ENCODE data around the gene SEZ6. TPM values are rescaled to one million over a fixed set of nuclear protein-coding genes. Genes with fewer than 3 reads are reported as not detected.

Gene SEZ6
- total RNA-seq, 6 donors from 2014 or later, result 0.20 to 0.47 (median 0.30) TPM; not detected in 3

DNA sequence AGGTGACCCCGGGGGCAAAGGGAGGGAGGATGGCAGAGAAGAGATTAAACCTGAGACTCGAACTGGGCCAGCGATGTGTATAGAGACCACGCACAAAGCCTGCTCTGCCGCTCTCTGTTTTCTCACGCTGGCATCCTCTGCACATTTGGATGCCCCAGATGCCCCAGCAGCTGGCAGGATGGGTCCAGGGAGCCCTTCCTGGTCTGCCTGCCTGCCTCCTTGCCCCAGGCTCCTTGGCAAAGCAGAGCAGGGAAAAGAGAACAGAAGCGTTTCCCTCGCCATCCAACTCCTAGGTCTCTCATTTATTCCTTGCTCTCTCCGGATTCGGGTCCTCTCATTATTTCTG is 31.9 kb upstream of the SEZ6 start:
- WGBS, 2 donors, result 77 to 79% methylated on average over 10 of the region's 10 CpGs
- Histone ChIP-seq H3K27me3 (peaks cover 0 to 5% (median 0%) of the 10 kb centered on the region in 4 donors), H3K9me3 (peaks cover 5 to 13% (median 8%) of the 10 kb centered on the region in 4 donors), H3K27ac (no peak overlapping the region), H3K4me3 (no peak overlapping the region), H3K36me3 (no peaks in the 10 kb centered on the region), H3K4me1 (peaks cover 1 to 6% (median 5%) of the 10 kb centered on the region in 4 donors)
- DNase-seq (no peak), ATAC-seq (ENCODE audit: low FRiP score in 2 of 2) (no peak)
- TF ChIP-seq EP300 (IDR thresholded peaks at IDR 0.05) (no peak), POLR2A (IDR thresholded peaks at IDR 0.05) (no peak)

DNA sequence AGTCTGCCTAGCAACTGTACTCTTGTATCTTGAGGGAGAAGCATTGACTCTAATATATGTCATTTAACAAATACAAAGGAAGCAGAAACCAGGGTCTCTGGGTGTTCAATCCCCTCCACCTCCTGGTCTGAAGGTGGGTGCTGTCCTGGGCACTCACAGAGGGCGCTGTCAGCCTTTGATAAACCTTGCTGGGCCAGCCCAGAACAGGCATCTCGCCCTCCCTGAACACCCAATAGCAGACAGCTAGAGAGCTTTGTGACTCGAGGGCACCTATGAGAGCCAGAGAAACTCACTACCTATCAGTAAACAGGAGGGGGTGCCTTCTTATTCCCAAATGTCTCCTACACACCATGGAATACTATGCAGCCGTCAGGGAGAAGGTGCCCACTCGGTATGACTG is 30.8 kb upstream of the SEZ6 start:
- H3K27me3 ChIP-seq, result peaks cover 0 to 5% (median 0%) of the 10 kb centered on the region in 4 donors
- DNase-seq, result no peak

DNA sequence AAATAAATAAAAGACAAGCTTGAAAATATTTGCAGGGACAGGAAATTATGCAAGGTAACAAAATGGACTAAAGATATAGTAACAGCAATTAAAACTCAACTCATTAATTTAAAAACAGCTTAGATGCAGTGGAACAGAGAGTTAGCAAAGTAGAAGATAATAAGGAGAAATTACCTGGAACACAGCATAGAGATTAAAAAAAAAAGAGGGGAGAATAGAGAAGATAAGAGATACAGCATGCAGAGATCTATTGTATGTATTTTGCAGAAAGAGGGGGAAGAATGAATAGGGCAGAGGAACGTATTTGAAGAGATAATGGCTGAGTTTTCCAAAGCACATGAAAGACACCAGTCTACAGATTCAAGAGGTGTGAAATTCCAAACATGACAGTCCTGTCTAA is 28.7 kb upstream of the SEZ6 start:
- H3K27me3 ChIP-seq, result peaks cover 0 to 5% (median 0%) of the 10 kb centered on the region in 4 donors

More for the DNA sequence above, 30.8 kb upstream of the SEZ6 start:
- Histone ChIP-seq H3K4me3 (no peak overlapping the region), H3K27ac (no peak overlapping the region), H3K4me1 (no peaks in the 10 kb centered on the region), H3K9me3 (peaks cover 5 to 13% (median 8%) of the 10 kb centered on the region in 4 donors), H3K36me3 (no peaks in the 10 kb centered on the region)
- WGBS, 2 donors, result 80 to 84% methylated on average over 2 to 5 of the region's 5 CpGs
- no peak for ATAC-seq (ENCODE audit: low FRiP score in 2 of 2)
- TF ChIP-seq POLR2AphosphoS5 (IDR thresholded peaks at IDR 0.05), result no peak
- TF ChIP-seq EP300 (IDR thresholded peaks at IDR 0.05), result no peak
- TF ChIP-seq, protein P1, sequence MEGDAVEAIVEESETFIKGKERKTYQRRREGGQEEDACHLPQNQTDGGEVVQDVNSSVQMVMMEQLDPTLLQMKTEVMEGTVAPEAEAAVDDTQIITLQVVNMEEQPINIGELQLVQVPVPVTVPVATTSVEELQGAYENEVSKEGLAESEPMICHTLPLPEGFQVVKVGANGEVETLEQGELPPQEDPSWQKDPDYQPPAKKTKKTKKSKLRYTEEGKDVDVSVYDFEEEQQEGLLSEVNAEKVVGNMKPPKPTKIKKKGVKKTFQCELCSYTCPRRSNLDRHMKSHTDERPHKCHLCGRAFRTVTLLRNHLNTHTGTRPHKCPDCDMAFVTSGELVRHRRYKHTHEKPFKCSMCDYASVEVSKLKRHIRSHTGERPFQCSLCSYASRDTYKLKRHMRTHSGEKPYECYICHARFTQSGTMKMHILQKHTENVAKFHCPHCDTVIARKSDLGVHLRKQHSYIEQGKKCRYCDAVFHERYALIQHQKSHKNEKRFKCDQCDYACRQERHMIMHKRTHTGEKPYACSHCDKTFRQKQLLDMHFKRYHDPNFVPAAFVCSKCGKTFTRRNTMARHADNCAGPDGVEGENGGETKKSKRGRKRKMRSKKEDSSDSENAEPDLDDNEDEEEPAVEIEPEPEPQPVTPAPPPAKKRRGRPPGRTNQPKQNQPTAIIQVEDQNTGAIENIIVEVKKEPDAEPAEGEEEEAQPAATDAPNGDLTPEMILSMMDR (IDR thresholded peaks at IDR 0.05), result no peak
- no peak for TF ChIP-seq POLR2A (IDR thresholded peaks at IDR 0.05)

DNA sequence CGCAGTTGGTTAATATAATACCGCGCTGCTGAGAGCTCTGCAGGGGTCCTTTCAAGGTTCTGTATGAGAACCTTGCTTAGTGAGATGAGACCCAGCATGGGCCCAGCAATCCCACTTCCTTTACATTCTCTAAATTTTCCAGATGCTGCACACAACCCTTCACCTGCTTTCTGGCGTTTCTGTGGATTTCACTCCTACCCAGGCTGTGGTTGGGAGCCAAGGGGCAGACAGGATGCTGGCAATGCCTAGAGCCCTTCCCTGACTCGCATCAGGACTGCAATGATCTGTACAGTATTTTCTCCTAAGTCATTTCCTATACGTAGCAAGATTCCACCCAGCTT is 27.0 kb upstream of the SEZ6 start:
- Histone ChIP-seq H3K9me3 (peaks cover 5 to 13% (median 8%) of the 10 kb centered on the region in 4 donors), H3K27me3 (peaks cover 0 to 3% (median 0%) of the 10 kb centered on the region in 4 donors), H3K27ac (no peak overlapping the region), H3K4me1 (no peaks in the 10 kb centered on the region), H3K4me3 (no peak overlapping the region), H3K36me3 (no peaks in the 10 kb centered on the region)
- DNase-seq (no peak), ATAC-seq (ENCODE audit: low FRiP score in 2 of 2) (no peak)
- TF ChIP-seq POLR2A (IDR thresholded peaks at IDR 0.05) (no peak), POLR2AphosphoS5 (IDR thresholded peaks at IDR 0.05) (no peak), EP300 (IDR thresholded peaks at IDR 0.05) (no peak)
- TF ChIP-seq, protein P1 (IDR thresholded peaks at IDR 0.05), result no peak
- WGBS, 2 donors, result 24 to 37% methylated on average over 5 to 6 of the region's 6 CpGs

More for the DNA sequence above, 28.7 kb upstream of the SEZ6 start:
- Histone ChIP-seq H3K4me1 (no peaks in the 10 kb centered on the region), H3K9me3 (peaks cover 5 to 13% (median 8%) of the 10 kb centered on the region in 4 donors), H3K36me3 (no peaks in the 10 kb centered on the region), H3K4me3 (no peak overlapping the region), H3K27ac (no peak overlapping the region)
- ATAC-seq (ENCODE audit: low FRiP score in 2 of 2), result no peak
- DNase-seq, result no peak
- 50 to 60% methylated on average over 1 of the region's 1 CpG for WGBS, 2 donors
- TF ChIP-seq POLR2AphosphoS5 (IDR thresholded peaks at IDR 0.05) (no peak), POLR2A (IDR thresholded peaks at IDR 0.05) (no peak), EP300 (IDR thresholded peaks at IDR 0.05) (no peak)
- TF ChIP-seq, protein P1 (IDR thresholded peaks at IDR 0.05), result no peak

DNA sequence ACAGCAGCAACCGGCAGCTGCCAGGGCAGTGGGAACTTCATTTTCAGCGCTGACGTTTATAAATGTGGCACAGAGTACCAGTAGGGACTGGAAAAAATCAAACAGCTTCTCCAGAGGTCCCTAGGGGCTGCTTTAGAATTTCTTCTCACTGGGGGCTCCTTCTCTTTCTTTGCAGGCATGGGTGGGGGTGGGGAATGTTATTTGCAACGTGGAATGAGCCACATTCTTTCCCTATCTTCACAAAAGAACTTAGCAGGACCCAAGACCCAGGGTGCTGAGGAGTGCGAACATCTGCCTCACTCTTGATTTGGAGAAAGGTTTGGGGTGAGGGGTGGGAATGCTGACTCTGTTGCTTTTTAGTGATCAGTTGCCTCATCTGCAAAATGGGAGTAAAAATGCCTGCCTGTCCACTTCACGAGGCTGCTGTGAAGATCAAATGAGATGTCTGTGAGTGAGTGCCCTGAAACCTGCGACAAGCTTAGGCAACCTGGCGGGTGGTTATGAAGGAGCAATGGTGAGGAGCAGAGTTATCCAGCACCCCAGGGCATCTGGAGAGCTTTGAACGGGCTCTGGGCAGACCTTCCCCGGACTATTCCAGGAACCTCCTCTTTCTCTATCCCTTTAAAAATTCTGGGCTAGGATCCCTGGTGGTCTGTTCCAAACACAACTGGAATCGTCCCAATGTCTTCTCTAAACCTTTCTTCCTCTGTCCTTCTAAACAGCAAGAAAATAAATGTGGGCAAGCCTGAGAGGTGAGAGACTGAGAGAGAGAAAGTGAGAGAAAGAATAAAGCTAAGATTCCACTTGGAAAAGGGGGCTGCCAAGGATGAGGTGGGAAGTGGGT is 26.4 kb upstream of the SEZ6 start:
- no peak for ATAC-seq (ENCODE audit: low FRiP score in 2 of 2)
- 27 to 39% methylated on average over 8 to 11 of the region's 11 CpGs for WGBS, 2 donors
- Histone ChIP-seq H3K27me3 (no peaks in the 10 kb centered on the region), H3K36me3 (no peaks in the 10 kb centered on the region), H3K9me3 (peaks cover 5 to 13% (median 8%) of the 10 kb centered on the region in 4 donors), H3K27ac (no peak overlapping the region), H3K4me1 (no peaks in the 10 kb centered on the region), H3K4me3 (no peak overlapping the region)
- no peak for DNase-seq
- TF ChIP-seq POLR2A (IDR thresholded peaks at IDR 0.05) (no peak), POLR2AphosphoS5 (IDR thresholded peaks at IDR 0.05) (no peak), EP300 (IDR thresholded peaks at IDR 0.05) (no peak)
- TF ChIP-seq, protein P1 (IDR thresholded peaks at IDR 0.05), result no peak
